ENCODE data around the gene KIAA1755.

KIAA1755 gene

DNA sequence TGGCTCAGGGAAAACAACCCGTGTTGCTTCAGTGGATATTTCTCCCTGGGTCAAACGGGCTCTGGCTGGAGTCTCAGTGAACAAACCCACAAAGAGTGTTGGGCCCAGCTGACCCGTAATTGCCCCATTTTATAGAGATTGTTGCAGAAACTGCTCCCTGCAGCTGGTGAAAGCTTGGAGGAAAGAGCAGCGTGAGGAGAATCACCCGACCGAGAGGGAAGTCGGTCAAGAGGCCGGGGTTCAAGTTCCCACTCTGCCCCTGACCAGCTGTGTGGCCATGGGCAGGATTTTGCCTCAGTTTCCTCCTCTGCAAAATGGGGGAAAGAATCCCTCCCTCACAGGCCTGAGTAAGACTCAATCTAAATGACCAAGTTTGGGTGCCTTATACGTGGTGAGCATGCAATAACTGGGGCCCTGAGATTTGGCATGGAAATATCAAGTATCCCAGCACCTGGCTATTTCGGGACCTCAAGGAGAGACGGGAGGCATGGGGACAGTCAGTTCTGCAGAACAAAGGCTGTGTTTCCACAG lies 93.8 kb downstream of the KIAA1755 start:
- DNase-seq (ENCODE audit: low read depth in 2 of 2), result no peak

DNA sequence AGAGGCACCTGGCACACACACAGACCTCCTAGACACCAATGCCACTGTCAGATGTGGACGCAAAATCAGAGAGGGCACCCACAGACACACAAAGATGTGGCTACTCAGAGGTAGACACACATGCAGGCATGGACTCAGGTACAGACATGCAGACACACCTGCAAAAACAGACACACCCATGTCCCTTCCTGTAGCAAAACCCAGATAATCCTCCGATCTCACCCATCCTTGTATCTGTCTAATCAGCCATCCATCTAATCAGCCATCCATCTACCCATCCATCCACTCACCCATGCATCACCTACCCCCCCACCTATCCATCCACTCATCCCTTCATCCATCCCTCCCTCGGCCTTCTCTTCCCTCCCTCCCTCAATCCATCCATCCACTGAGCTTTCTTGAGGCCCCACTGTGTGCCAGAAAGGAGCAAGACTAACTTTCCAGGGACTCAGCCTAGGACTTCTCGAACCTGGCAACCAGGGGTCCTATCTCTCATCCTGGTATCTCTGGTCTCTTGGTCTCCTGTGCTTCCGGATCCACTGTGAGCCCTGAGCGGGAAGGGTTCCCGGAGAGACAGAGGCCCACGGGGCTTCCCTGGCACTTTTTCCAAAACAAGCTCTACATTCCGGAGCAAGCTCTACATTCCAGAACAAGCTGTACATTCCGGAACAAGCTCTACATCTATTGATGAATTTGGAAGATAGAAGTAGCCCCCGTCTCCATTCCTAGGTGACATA lies 94.4 kb downstream of the KIAA1755 start:
- DNase-seq (ENCODE audit: low read depth in 2 of 2), result no peak

DNA sequence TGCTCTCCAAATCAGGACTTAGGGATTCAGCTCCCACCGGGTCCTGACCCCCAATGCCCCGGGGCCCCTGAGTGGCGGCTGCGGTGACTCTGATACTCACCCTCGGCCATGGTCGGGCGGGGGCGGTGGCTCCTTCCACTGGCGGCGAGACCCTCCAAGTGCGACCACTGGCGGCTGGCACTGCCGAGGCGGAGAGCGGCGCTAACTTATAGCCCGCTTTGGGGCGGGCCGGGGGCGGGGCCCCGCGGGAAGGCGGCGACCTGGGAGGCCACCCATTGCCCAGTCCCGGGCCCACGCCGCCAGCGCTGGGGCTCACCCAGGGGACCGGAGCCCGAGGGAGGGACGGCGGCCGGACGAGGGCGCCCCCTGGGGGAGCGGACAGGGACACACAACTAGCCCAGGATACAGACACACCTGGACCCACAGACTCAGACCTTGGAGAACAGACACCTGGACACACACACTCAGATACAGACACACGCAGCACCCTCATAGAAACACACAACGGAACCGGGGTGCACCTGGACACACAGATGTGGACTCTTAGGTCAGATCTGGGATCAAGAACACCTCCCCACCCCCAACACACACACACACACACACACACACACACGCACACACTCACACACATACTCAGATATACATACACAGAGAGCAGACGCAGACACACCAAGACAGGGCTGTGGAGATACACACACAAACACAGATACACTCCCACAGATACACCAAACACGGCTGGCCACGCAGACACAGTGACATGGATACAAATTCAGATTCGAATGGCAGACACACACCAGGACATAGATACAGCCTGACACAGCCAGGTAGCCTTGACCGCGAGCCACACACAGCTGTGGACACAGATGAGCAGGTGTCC lies 95.2 kb downstream of the KIAA1755 start, which contains the start of gene TGM2:
Gene TGM2, minus strand, starts transcription at position 182 of the 877 bp plus-strand sequence. Its CDS starts 72 bp downstream, at position 110.
- DNase-seq (ENCODE audit: low read depth in 2 of 2), result no peak

GRCh38 chr20:38164624-38165088 lies 95.9 kb downstream of the KIAA1755 start:
- no peak for DNase-seq (ENCODE audit: low read depth in 2 of 2)

GRCh38 chr20:38164069-38164468 lies 96.5 kb downstream of the KIAA1755 start:
- DNase-seq (ENCODE audit: low read depth in 2 of 2), result no peak

DNA sequence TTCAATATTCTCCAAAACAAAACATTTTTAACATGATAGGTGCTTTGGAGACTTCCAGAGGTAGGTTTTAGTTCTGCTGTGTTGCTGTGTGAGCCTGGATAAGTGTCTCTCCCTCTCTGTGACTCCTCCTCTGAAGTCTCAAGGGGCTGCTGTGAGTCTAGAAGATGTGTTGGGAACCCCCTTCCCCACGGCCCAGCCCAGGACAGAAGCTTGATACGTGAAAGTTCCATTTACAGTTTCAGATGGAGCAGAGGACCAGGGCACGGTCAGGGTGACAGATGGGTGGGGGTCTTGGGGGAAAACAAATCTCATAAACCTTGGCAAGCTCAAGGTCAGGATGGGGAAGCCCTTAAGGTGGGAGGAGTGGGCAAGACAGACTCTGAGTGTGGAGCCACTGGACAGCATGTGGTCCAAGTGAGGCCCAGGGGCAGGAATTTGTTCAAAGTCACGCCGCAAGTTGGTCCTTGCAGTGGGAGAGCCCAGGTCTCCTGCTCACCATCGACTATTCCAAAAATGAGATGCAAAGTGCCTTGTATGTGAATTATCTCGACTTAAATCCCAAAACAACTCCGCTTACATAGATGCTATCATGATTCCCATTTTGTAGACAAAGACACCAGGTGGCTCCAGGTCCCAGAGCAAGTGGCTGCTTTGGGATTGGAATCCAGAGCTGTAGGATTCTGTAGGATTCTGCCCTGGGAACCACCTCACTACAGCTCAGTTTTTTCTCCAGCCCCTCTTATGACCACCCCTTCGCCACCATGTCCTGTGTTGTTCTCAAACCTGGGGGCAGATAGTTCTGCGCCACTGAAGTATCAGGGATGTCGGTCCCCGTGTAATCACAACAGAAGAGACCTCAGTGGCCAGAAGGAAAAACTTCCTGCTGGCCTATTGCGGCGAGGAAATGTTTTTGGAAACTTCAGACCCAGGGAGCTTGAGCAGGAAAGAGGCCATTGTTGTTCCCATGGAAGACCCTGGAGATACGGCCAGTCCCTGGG lies 97.4 kb downstream of the KIAA1755 start:
- DNase-seq (ENCODE audit: low read depth in 2 of 2), result no peak

DNA sequence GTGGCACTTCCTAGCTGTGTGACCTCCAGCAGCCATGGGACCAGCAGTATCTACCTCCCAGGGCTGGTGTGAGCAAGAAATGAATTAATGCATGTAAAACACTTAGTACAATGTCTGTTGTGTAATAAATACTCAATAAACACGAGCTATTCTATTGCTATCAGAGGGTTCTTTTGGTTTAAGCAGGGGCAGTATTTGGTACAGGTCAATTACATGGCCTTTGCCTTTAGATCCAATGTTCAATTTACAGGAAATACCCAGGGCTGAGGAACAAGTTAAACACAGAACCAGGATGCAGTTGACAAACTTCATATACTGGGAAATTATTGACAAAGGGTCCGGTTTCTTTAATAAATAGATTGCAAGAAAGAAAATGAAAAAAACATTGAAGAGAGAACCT lies 98.4 kb downstream of the KIAA1755 start:
- DNase-seq (ENCODE audit: low read depth in 2 of 2), result no peak

DNA sequence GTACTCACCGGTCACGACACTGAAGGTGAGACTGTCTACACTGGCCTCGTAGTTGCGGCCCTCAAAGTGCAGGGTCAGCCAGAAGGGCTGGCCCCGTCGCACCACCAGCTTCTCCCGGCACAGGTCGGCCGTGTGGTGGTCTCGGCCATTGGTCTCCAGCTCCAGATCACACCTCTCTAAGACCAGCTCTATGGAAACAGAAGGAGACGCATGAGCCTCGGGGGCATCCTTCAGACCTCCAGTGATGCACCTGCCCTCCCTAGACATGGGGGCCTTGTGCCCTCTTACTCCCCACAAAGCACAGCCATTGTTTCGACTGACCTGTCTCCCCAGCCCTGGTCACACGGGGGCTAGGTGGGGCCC lies 99.1 kb downstream of the KIAA1755 start:
- DNase-seq (ENCODE audit: low read depth in 2 of 2), result no peak

All from fibroblast of skin of left quadriceps (primary cell).